Endometrial microvascular endothelial cells (primary cell): ENCODE measurements around the gene REM2. TPM values are rescaled to one million over a fixed set of nuclear protein-coding genes. Genes with fewer than 3 reads are reported as not detected.
"Not testable (repeated sequence)": the region's sequence is repeated elsewhere in the genome, so short reads cannot be mapped to it uniquely, and the experiment has no call there.

ENCODE experiments used
- in situ Hi-C: cut with HindIII; loops from 2 replicates; pipeline ENCODE4 v1.10.0; 2017; ENCODE audit warnings: low sequenced_read_pairs, low pct_unique_long_range_greater_than_20kb; ENCODE audit errors: inconsistent ontology term
- total RNA-seq: library from RNA; depleted of rRNA; stranded (reverse); fragments of >200 nt; gene quantifications from one replicate; pipeline ENCODE4 v1.2.3, GENCODE V29; 2015; ENCODE audit errors: inconsistent ontology term

Gene REM2
- total RNA-seq, 1 donor from 2014 or later: not detected

GRCh38 chr14:22887990-22888378, 5.0 kb downstream of the REM2 start:
- in situ Hi-C loops: no loop called here

- in situ Hi-C loops: no loop called here
Measured at GRCh38 chr14:22888662-22889061, 5.6 kb downstream of the REM2 start.

GRCh38 chr14:22890416-22890815, 7.4 kb downstream of the REM2 start:
- in situ Hi-C loops: loop anchor here (10.0 kb wide), 1 partner anchor 306 kb away; the partner anchor contains the start of gene DAD1

- in situ Hi-C loops: loop anchor here (10.0 kb wide), 1 partner anchor 308 kb away; the partner anchor contains the start of gene DAD1
Measured at GRCh38 chr14:22892488-22892887, 9.5 kb downstream of the REM2 start.

GRCh38 chr14:22893706-22894105, 10.7 kb downstream of the REM2 start:
- in situ Hi-C loops: loop anchor here (10.0 kb wide), 1 partner anchor 309 kb away; the partner anchor contains the start of gene DAD1

DNA sequence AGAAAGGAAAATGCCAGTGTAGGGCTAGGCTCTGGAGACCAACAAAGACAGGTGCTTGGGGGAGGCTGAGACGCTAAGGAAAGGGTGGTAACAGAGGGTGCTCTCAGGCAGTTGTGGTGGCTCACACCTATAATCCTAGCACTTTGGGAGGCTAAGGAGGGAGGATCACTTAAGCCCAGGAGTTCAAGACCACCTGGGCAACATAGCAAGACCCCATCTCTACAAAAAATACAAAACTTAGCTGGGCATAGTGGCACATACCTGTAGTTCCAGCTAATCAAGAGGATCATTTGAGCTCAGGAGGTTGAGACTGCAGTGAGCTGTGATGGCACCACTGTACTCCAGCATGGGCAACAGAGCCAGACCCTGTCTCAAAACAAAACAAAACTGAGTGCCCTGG, 12.4 kb downstream of the REM2 start:
- in situ Hi-C loops: loop anchor here (10.0 kb wide), 1 partner anchor 311 kb away; the partner anchor contains the start of gene DAD1

- in situ Hi-C loops: loop anchor here (10.0 kb wide), 1 partner anchor 312 kb away; the partner anchor contains the start of gene DAD1
Measured at GRCh38 chr14:22896356-22896755, 13.3 kb downstream of the REM2 start.

GRCh38 chr14:22896760-22897159, 13.7 kb downstream of the REM2 start:
- in situ Hi-C loops: loop anchor here (10.0 kb wide), 1 partner anchor 312 kb away; the partner anchor contains the start of gene DAD1

DNA sequence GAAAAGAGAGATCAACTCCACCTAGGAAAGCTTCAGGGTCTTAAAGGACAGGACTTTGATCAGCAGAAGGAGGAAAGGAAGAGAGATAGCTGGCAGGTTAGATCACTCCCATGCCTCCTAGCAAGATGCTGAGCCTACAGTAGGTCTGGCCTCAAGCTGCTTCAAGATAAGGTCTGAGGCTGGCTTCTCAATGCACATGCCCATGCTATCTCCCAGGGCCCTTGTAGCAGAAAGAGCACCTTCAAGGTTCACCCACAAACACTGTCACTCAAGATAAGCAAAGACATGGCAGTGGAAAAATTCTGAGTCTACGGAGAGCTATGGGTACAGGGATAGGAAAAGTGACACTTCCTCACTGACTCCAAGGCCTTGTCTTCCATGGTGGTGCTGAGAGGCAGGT, 14.3 kb downstream of the REM2 start:
- in situ Hi-C loops: loop anchor here (10.0 kb wide), 1 partner anchor 313 kb away; the partner anchor contains the start of gene DAD1

DNA sequence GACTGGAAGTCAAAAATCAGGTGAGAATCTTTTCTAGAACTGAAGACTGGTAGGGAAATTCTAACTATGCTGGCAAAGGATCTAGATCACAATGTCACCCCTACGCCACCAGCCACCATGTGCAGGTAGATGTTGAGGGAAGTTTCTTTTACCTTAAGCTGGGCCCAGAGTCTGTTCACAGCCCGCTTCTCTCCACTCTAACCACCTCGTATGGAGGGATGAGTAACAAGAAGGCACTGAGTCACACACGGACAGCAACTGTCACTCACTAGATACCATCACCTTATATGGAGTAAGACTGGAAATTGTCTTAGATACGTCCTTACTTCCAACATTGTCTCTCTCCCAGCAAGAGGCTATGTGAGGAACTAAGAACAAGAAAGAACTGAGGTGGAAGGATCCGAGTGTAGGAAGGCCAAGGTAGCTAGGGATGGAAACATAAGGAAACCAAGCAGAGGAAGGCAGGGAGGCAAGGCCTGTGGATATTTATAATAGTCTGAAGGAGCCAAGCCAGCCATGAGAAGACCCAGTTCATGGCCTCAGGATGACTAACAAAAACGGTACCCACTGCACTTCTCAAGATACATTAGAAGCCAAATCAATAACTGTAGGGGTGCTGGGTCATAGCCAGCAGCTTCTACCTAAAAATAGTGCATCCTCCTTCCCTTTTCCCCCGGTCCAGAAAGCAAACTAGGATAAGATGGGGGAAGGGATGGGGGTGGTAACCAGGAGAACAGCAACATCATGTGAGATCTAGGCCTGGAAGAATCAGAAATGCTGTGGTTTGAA, 15.5 kb downstream of the REM2 start:
- in situ Hi-C loops: loop anchor here (10.0 kb wide), 1 partner anchor 314 kb away; the partner anchor contains the start of gene DAD1

- in situ Hi-C loops: no loop called here
Measured at GRCh38 chr14:22900081-22900799, 17.2 kb downstream of the REM2 start.

GRCh38 chr14:22901799-22902198, 18.8 kb downstream of the REM2 start:
- in situ Hi-C loops: no loop called here

DNA sequence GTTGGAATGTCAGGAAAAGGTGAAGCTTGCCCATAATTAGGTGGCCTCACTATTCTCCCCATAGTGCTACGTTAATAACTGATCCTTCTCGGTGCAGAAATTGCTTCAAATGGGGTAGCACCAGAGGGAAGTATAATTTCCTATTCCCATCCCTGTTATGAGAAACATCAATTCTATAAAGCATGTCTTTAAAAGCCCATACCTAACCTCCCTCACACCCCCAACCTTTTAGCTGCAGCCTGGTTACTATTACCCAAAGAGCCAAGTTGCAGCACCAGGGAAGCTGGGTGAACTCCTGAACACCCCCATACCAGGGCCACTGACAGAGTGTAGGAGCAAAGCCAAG, 20.7 kb downstream of the REM2 start:
- in situ Hi-C loops: no loop called here

- in situ Hi-C loops: no loop called here
Measured at GRCh38 chr14:22905627-22906026, 22.6 kb downstream of the REM2 start.

DNA sequence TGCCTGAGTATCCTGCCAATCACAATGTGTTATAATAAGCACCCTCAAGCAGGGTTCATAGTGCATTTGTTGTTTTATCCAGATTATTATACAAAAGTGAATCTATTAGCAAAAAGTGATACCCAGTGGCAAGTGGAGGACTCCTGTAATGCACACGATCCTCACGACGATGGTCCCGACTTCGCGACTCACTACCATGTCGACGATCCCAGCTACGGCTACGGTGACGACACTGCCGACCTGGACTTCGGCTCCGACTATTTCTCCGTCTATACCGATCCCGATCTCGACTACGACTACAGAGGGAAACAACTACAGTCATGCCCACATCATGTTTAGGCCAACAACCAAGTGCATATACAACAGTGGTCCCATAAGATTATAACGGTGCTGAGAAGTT, 23.1 kb downstream of the REM2 start:
- in situ Hi-C loops: no loop called here

DNA sequence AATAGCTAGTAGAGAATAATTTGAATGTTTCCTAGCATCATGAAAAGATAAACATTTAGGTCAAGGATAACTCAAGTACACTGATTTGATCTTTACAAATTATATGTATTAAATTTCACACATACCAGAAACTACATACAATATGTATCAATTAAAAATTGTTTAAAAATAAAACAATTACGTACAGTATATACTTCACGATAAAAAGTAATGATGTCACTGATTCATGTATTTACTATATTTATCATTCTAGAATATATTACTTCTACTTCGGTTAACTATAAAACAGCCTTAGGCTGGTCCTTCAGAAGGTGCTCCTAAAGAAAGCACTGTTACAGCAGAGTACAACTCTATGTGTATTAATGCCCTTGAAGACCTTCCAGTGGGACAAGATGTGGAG, 24.4 kb downstream of the REM2 start:
- in situ Hi-C loops: no loop called here

DNA sequence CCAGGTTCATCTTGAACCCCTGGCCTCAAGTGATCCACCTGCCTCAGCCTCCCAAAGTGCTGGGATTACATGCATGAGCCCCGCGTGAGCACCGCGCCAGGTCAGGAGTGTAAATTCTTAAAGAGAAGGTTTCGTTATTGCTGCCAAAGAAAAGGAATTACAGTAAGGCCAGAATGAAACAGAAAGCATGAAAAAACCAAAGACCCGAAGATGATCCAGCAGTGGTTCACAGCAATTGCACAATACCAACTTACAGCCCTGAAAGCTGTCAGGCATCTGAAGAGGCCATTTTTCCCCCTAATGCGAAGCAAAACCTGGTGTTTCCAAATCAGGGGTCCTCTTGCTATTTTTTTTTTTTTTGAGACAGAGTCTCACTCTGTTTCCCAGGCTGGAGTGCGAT, 25.6 kb downstream of the REM2 start:
- in situ Hi-C loops: no loop called here

DNA sequence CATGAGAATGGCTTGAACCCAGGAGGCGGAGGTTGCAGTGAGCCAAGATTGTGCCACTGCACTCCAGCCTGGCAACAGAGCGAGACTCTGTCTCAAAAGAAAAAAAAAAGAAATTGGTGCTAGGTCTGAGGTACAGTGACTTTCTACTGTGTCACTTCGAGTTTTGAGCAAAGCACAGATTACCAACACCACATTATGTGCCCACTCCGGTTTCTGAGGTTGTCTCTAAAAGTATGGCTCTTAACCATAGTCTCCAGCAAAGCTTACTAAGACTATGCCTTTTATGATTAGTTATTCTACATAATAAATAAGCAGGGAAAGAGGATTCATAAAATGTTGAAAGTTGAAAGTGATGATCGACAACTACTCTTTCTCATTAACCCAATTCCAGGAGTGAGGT, 27.9 kb downstream of the REM2 start:
- in situ Hi-C loops: no loop called here

DNA sequence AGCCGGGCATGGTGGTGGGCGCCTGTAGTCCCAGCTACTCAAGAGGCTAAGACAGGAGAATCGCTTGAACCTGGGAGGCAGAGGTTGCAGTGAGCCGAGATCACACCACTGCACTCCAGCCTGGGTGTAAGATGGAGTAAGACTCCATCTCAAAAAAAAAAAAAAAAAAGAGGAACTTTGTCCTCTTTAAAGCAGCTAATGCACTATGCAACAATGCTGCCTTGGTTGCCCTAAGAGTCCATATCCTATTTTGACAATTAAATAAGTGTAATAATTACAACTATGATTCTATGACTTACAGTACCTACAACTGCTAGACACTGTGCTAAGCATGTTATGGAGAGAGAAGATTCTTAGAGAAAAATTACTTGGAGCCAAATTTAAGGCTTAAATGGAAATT, 31.8 kb downstream of the REM2 start:
- in situ Hi-C loops: not testable (repeated sequence)
